Calu3 (cell line): ENCODE data around the gene MRNIP. TPM values are rescaled to one million over a fixed set of nuclear protein-coding genes. Genes with fewer than 3 reads are reported as not detected.

Source experiments
- BruUV-seq: library from RNA; stranded (reverse); fragments of 400-500 nt; replicated peaks from 2 replicates; lab custom pipeline; 2021; lab: Mats Ljungman, UMichigan
- CTCF ChIA-PET: fragments of 300-600 bp; sonication (Branson Sonifier 250); formaldehyde crosslinking; loops from one replicate; lab custom pipeline; 2022; ENCODE audit warnings: antibody characterized with exemption; lab: Charles Lee
- DNase-seq: peaks from one replicate; pipeline ENCODE4 v3.0.0; 2022
- H3K27ac Mint-ChIP-seq: one replicate; pipeline ENCODE4 v1.8.0; 2022; ENCODE audit warnings: mixed read lengths; ENCODE audit not compliant: unreplicated experiment
- H3K27me3 Mint-ChIP-seq: one replicate; pipeline ENCODE4 v1.8.0; 2022; ENCODE audit warnings: mixed read lengths; ENCODE audit not compliant: unreplicated experiment
- H3K36me3 Mint-ChIP-seq: one replicate; pipeline ENCODE4 v1.8.0; 2022; ENCODE audit warnings: mild to moderate bottlenecking, moderate library complexity, mixed read lengths; ENCODE audit not compliant: insufficient read depth, unreplicated experiment
- H3K4me1 Mint-ChIP-seq: one replicate; pipeline ENCODE4 v1.8.0; 2022; ENCODE audit warnings: mild to moderate bottlenecking, low read depth, mixed read lengths; ENCODE audit not compliant: unreplicated experiment
- H3K4me3 Mint-ChIP-seq: one replicate; pipeline ENCODE4 v1.8.0; 2022; ENCODE audit warnings: mild to moderate bottlenecking, low read depth, moderate library complexity, mixed read lengths; ENCODE audit not compliant: unreplicated experiment
- H3K9me3 Mint-ChIP-seq: one replicate; pipeline ENCODE4 v1.8.0; 2022; ENCODE audit warnings: low read depth, mixed read lengths; ENCODE audit not compliant: unreplicated experiment
- CTCF ChIP-seq: fragments of 200-600 bp; IDR thresholded peaks from one replicate; pipeline ENCODE4 v1.8.0; 2022; ENCODE audit warnings: antibody characterized with exemption; ENCODE audit not compliant: unreplicated experiment
- intact Hi-C: fragments of 100-400 bp; cut with micrococcal nuclease; formaldehyde crosslinking; loops from one replicate; pipeline ENCODE4 v1.10.0; 2022; ENCODE audit not compliant: unreplicated experiment
- total RNA-seq: library from RNA; stranded (reverse); gene quantifications from 2 replicates; pipeline ENCODE4 v1.2.3, GENCODE V29; 2022

The MRNIP gene
- total RNA-seq, 1 experiment from 2014 or later = 47.1 TPM

GRCh38 chr5:179895861-179896260 is 37.2 kb upstream of the MRNIP start:
- H3K36me3 Mint-ChIP-seq = peaks cover 53% of the 10 kb centered on the region
- DNase-seq = no peak
- no peak overlapping the region for H3K4me3 Mint-ChIP-seq
- H3K27ac Mint-ChIP-seq = no peak overlapping the region
- TF ChIP-seq CTCF = no peak
- CTCF ChIA-PET = interaction anchor here (0.6 kb wide), 1 partner anchor 201 kb away, joined by 3 read pairs; no protein-coding TSS in a partner anchor
- H3K9me3 Mint-ChIP-seq = no peaks in the 10 kb centered on the region
- intact Hi-C loops = no loop called here
- H3K4me1 Mint-ChIP-seq = no peaks in the 10 kb centered on the region
- BruUV-seq = no TSS peak
- H3K27me3 Mint-ChIP-seq = no peaks in the 10 kb centered on the region

GRCh38 chr5:179893958-179894895 is 35.6 kb upstream of the MRNIP start:
- no peak for DNase-seq
- intact Hi-C loops = no loop called here
- no peak overlapping the region for H3K4me3 Mint-ChIP-seq
- CTCF ChIA-PET = no interaction called here
- H3K4me1 Mint-ChIP-seq = no peaks in the 10 kb centered on the region
- no peaks in the 10 kb centered on the region for H3K9me3 Mint-ChIP-seq
- no TSS peak for BruUV-seq
- peaks cover 48% of the 10 kb centered on the region for H3K36me3 Mint-ChIP-seq
- H3K27ac Mint-ChIP-seq = no peak overlapping the region
- TF ChIP-seq CTCF = no peak
- H3K27me3 Mint-ChIP-seq = no peaks in the 10 kb centered on the region

- Mint-ChIP-seq H3K27me3 (no peaks in the 10 kb centered on the region), H3K4me3 (no peak overlapping the region), H3K27ac (no peak overlapping the region), H3K9me3 (no peaks in the 10 kb centered on the region), H3K36me3 (peaks cover 50% of the 10 kb centered on the region), H3K4me1 (no peaks in the 10 kb centered on the region)
- no peak for TF ChIP-seq CTCF
- DNase-seq = no peak
- intact Hi-C loops = no loop called here
- BruUV-seq = no TSS peak
- CTCF ChIA-PET = no interaction called here
Measured at GRCh38 chr5:179893076-179893957, 34.7 kb upstream of the MRNIP start.

GRCh38 chr5:179892255-179892654 is 33.6 kb upstream of the MRNIP start:
- H3K27ac Mint-ChIP-seq = no peak overlapping the region
- CTCF ChIA-PET = interaction anchor here (0.6 kb wide), 1 partner anchor 97 kb away, joined by 3 read pairs; no protein-coding TSS in a partner anchor
- no peak for DNase-seq
- intact Hi-C loops = no loop called here
- no peak for TF ChIP-seq CTCF
- H3K4me3 Mint-ChIP-seq = no peak overlapping the region
- H3K4me1 Mint-ChIP-seq = no peaks in the 10 kb centered on the region
- no peaks in the 10 kb centered on the region for H3K27me3 Mint-ChIP-seq
- no peaks in the 10 kb centered on the region for H3K9me3 Mint-ChIP-seq
- peaks cover 49% of the 10 kb centered on the region for H3K36me3 Mint-ChIP-seq
- BruUV-seq = no TSS peak
